ENCODE results near the gene COL5A2.

- TF ChIP-seq LEF1 (IDR thresholded peaks at IDR 0.05; ENCODE audit: borderline replicate concordance), result no peak
- TF ChIP-seq SP1 (IDR thresholded peaks at IDR 0.05), result no peak
- no peak for TF ChIP-seq CTBP1 (IDR thresholded peaks at IDR 0.05; ENCODE audit: borderline replicate concordance)
- no peak for TF ChIP-seq NFRKB (IDR thresholded peaks at IDR 0.05)
- TF ChIP-seq FOXA1 (IDR thresholded peaks at IDR 0.05), result no peak
- TF ChIP-seq HDGF (IDR thresholded peaks at IDR 0.05; ENCODE audit: borderline replicate concordance), result no peak
- TF ChIP-seq FOXM1 (IDR thresholded peaks at IDR 0.05; ENCODE audit: borderline replicate concordance), result no peak
- TF ChIP-seq SUZ12 (IDR thresholded peaks at IDR 0.05), result no peak
- TF ChIP-seq, protein P1, sequence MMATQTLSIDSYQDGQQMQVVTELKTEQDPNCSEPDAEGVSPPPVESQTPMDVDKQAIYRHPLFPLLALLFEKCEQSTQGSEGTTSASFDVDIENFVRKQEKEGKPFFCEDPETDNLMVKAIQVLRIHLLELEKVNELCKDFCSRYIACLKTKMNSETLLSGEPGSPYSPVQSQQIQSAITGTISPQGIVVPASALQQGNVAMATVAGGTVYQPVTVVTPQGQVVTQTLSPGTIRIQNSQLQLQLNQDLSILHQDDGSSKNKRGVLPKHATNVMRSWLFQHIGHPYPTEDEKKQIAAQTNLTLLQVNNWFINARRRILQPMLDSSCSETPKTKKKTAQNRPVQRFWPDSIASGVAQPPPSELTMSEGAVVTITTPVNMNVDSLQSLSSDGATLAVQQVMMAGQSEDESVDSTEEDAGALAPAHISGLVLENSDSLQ (IDR thresholded peaks at IDR 0.05), result no peak
- TF ChIP-seq FOXK2 (IDR thresholded peaks at IDR 0.05), result no peak
- no peak for TF ChIP-seq ELF4 (IDR thresholded peaks at IDR 0.05)
Measured at GRCh38 chr2:189151906-189152305, 27.7 kb downstream of the COL5A2 start.
